Fibroblast of pulmonary artery (primary cell): ENCODE measurements around the gene ADPRHL1.

ENCODE experiments used
- DNase-seq: peaks from one replicate; pipeline ENCODE4 v3.0.0-alpha.2; 2010; ENCODE audit warnings: low read depth
- H3K4me3 ChIP-seq: replicated peaks from 2 replicates; pipeline ENCODE4 v1.5.1; 2011; ENCODE audit warnings: low read depth, mild to moderate bottlenecking, control low read depth, low read length, moderate library complexity
- TF ChIP-seq, protein P1 (sequence below): IDR thresholded peaks from 2 replicates; pipeline ENCODE4 v1.5.1; 2011; ENCODE audit warnings: mild to moderate bottlenecking, control low read depth, low read length, inconsistent platforms; ENCODE audit errors: missing control alignments

ADPRHL1 gene

GRCh38 chr13:113354831-113355610 lies 98.3 kb downstream of the ADPRHL1 start:
- H3K4me3 ChIP-seq: no peak overlapping the region
- no peak for DNase-seq
- TF ChIP-seq, protein P1, sequence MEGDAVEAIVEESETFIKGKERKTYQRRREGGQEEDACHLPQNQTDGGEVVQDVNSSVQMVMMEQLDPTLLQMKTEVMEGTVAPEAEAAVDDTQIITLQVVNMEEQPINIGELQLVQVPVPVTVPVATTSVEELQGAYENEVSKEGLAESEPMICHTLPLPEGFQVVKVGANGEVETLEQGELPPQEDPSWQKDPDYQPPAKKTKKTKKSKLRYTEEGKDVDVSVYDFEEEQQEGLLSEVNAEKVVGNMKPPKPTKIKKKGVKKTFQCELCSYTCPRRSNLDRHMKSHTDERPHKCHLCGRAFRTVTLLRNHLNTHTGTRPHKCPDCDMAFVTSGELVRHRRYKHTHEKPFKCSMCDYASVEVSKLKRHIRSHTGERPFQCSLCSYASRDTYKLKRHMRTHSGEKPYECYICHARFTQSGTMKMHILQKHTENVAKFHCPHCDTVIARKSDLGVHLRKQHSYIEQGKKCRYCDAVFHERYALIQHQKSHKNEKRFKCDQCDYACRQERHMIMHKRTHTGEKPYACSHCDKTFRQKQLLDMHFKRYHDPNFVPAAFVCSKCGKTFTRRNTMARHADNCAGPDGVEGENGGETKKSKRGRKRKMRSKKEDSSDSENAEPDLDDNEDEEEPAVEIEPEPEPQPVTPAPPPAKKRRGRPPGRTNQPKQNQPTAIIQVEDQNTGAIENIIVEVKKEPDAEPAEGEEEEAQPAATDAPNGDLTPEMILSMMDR: no peak

DNA sequence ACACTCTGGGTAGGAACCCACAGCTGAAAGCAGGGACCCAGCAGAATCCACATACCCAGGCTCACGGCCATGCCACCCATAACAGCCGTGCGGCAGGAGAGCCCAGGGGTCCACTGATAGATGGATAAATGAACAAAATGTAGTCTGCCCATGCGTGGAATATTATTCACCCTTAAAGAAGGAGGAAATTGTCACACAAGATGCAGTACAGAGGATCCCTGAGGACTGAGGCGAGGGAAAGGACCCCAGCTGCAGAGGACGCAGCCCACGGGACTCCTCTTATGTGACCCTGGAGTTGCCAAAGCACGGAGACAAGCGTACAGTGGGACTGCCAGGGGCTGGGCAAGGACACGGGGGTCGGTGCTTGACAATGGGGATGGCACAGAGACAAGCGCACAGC lies 100.0 kb downstream of the ADPRHL1 start:
- TF ChIP-seq, protein P1: no peak
- no peak for DNase-seq
- no peak overlapping the region for H3K4me3 ChIP-seq

DNA sequence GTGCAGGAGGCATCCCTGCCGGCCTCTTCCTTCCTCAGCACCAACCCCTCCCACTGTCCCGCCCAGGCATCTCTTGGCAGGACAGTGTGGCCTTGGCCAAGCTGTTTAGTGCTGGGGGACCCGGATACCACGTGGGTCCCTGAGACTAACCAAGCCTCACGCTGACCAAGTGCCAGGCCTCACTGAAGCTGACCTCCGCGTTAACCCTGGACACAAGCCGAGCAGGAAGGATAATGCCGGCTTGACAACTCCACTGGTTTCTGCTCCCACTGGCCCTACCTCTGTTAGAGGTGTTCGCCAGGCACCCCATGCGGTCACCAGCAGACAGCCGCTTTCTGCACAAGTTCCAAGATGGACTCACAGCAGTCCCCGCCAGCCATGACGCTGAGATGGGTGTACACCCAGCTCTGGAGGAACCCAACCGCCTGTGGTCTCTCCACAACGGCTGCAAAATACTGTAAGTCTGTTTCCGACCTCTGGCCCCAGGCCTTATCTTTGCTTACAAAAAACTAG lies 101.7 kb downstream of the ADPRHL1 start:
- TF ChIP-seq, protein P1: no peak
- no peak overlapping the region for H3K4me3 ChIP-seq
- DNase-seq: no peak

GRCh38 chr13:113350938-113351335 lies 102.4 kb downstream of the ADPRHL1 start:
- TF ChIP-seq, protein P1: no peak
- DNase-seq: no peak
- no peak overlapping the region for H3K4me3 ChIP-seq

DNA sequence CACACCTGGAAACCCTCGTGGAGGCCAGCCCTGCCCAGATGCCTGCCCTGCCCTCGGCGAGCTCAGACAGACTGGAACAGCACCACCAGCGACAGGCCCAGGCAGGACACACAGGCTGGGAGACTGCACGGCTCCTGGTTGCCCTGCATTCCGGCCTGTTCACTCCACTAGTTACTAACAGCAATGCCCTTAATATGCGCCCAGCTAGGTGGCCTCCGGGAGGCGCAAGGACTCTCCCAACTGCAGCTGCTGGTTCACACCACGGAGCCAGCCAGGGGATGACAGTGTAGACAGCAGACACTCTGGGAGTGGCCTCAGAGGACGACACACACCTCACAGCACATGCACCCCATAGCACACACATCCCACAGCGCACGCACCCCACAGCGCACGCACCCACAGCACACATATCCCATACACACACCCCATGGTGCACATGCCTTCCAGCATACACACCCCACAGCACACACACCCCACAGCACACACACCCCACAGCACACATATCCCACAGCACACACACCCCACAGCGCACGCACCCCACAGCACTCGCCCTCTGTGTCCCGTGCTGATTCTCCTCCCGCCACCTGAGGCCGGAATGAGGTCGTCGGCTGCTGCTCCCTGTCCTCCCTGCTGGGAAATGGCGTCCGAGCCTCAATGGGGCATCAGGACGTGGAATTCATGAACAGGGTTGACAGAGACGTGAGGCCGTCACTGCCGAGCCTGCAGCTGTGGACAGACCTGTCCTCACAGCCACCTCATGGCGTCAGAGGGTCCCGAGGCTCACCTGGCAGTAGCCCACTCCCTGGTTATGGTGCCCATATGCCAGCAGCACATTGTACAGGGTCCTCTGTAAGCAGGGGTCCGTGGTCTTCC lies 103.0 kb downstream of the ADPRHL1 start:
- H3K4me3 ChIP-seq: no peak overlapping the region
- no peak for DNase-seq
- TF ChIP-seq, protein P1: no peak
